NB4 (cell line): ENCODE measurements around the gene KIF21A.

Experiments used
- DNase-seq: peaks from one replicate; pipeline ENCODE4 v3.0.0; 2010; ENCODE audit warnings: low read depth
- H3K4me3 ChIP-seq: one replicate; pipeline ENCODE4 v1.5.1; 2011; ENCODE audit warnings: mild to moderate bottlenecking, low read depth, low read length, moderate library complexity
- CTCF ChIP-seq: IDR thresholded peaks from one replicate; pipeline ENCODE4 v1.5.1; 2012; ENCODE audit warnings: low read depth, low read length
- MAX ChIP-seq: IDR thresholded peaks from 2 replicates; pipeline ENCODE4 v1.6.1; 2011; ENCODE audit warnings: low read depth, low read length
- MYC ChIP-seq: IDR thresholded peaks from 2 replicates; pipeline ENCODE4 v1.6.1; 2011; ENCODE audit warnings: low read depth, low read length
- POLR2A ChIP-seq: IDR thresholded peaks from 2 replicates; pipeline ENCODE4 v1.6.1; 2011; ENCODE audit warnings: mild to moderate bottlenecking; ENCODE audit not compliant: insufficient read length; ENCODE audit errors: extremely low read depth

The KIF21A gene

GRCh38 chr12:39431002-39431796, 11.7 kb downstream of the KIF21A start:
- H3K4me3 ChIP-seq, result no peak overlapping the region
- DNase-seq, result no peak
- TF ChIP-seq MYC (no peak), MAX (no peak), POLR2A (no peak), CTCF (no peak)

GRCh38 chr12:39429809-39430208, 13.1 kb downstream of the KIF21A start:
- no peak for DNase-seq
- TF ChIP-seq MAX, result no peak
- TF ChIP-seq POLR2A, result no peak
- TF ChIP-seq CTCF, result no peak
- TF ChIP-seq MYC, result no peak
- no peak overlapping the region for H3K4me3 ChIP-seq

GRCh38 chr12:39427360-39427808, 15.5 kb downstream of the KIF21A start:
- no peak for TF ChIP-seq CTCF
- TF ChIP-seq POLR2A, result no peak
- no peak for TF ChIP-seq MAX
- no peak overlapping the region for H3K4me3 ChIP-seq
- no peak for DNase-seq

GRCh38 chr12:39426636-39427240, 16.2 kb downstream of the KIF21A start:
- no peak for DNase-seq
- no peak for TF ChIP-seq POLR2A
- no peak for TF ChIP-seq MYC
- no peak for TF ChIP-seq CTCF
- H3K4me3 ChIP-seq, result no peak overlapping the region

- no peak for DNase-seq
- H3K4me3 ChIP-seq, result no peak overlapping the region
- TF ChIP-seq MYC, result no peak
- no peak for TF ChIP-seq MAX
- TF ChIP-seq CTCF, result no peak
- TF ChIP-seq POLR2A, result no peak
These were observed 22.9 kb downstream of the KIF21A start for GRCh38 chr12:39420043-39420442.
